Ectodermal cell (in vitro differentiated cells): ENCODE data around the gene TMEM259.

Experiments used
- H3K27ac ChIP-seq: 2 replicates; pipeline ENCODE4 v1.7.0; 2013; ENCODE audit warnings: mild to moderate bottlenecking, low read depth, low read length; ENCODE audit not compliant: insufficient read depth, poor library complexity, severe bottlenecking
- H3K27me3 ChIP-seq: 2 replicates; pipeline ENCODE4 v1.7.0; 2013; ENCODE audit warnings: mild to moderate bottlenecking, low read length; ENCODE audit not compliant: insufficient read depth, control insufficient read depth, poor library complexity, severe bottlenecking
- H3K36me3 ChIP-seq: one replicate; pipeline ENCODE4 v1.7.0; 2013; ENCODE audit warnings: low read length; ENCODE audit not compliant: control insufficient read depth, insufficient read depth
- H3K4me1 ChIP-seq: one replicate; pipeline ENCODE4 v1.7.0; 2013; ENCODE audit warnings: low read length; ENCODE audit not compliant: control insufficient read depth, insufficient read depth
- H3K4me3 ChIP-seq: 2 replicates; pipeline ENCODE4 v1.7.0; 2013; ENCODE audit warnings: low read depth, low read length, control low read depth; ENCODE audit not compliant: insufficient read depth
- H3K9me3 ChIP-seq: 2 replicates; pipeline ENCODE4 v1.7.0; 2013; ENCODE audit warnings: mild to moderate bottlenecking, low read length, moderate library complexity; ENCODE audit not compliant: control insufficient read depth
- whole genome bisulfite sequencing, 2 experiments: methylation state at CpG; one replicate each; pipeline ENCODE4 v1.1.7; 2013; ENCODE audit warnings: missing lambda C conversion rate in 2 of 2; 5-methylcytosine and 5-hydroxymethylcytosine counted together

The TMEM259 gene

DNA sequence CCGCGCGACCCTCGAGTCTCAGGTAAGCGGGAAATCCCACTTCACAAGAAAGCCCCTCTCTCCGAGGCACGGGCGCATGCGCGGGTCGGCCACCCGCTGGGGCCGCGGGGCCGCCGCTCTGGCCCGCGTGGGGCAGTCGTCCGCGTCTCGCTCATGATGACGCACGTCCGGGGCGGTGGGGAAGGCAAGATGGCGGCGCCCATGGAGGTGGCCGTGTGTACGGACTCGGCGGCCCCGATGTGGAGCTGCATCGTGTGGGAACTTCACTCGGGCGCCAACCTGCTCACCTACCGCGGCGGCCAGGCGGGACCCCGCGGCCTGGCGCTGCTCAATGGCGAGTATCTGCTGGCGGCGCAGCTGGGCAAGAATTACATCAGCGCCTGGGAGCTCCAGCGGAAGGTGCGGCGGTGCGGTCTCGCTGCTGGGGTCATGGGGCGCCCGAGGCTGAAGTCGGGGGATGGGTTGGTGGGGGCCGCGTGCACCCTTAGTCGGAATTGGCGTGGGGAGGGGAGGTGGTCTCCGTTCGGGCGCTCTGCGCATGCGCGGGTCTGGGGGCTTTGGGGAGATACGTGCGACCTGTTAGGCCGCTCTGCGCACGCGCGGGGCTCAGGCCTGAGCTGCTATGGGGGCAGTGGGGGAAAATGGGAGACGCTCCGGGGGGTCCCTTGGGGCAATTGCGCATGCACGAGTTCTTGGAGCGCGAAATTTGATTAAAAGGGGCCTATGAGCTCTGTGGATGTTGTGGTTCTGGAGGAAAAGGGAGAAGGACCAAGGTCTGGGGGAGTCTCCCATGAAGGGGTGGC is 36.6 kb downstream of the TMEM259 start, which contains the start of gene WDR18:
Gene WDR18, plus strand, starts transcription at position 181 of the 803 bp plus-strand sequence. Its CDS starts 9 bp downstream, at position 190.
- H3K4me1 ChIP-seq = peaks cover 11% of the 10 kb centered on the region
- no peaks in the 10 kb centered on the region for H3K9me3 ChIP-seq
- H3K36me3 ChIP-seq = peaks cover 20% of the 10 kb centered on the region
- no peaks in the 10 kb centered on the region for H3K27me3 ChIP-seq
- WGBS, 2 experiments = 1% methylated on average over 78 of the region's 78 CpGs
- peak within 1 kb of the TSS; percentile 90 for H3K4me3 ChIP-seq
- peak within 1 kb of the TSS; percentile 76 for H3K27ac ChIP-seq

DNA sequence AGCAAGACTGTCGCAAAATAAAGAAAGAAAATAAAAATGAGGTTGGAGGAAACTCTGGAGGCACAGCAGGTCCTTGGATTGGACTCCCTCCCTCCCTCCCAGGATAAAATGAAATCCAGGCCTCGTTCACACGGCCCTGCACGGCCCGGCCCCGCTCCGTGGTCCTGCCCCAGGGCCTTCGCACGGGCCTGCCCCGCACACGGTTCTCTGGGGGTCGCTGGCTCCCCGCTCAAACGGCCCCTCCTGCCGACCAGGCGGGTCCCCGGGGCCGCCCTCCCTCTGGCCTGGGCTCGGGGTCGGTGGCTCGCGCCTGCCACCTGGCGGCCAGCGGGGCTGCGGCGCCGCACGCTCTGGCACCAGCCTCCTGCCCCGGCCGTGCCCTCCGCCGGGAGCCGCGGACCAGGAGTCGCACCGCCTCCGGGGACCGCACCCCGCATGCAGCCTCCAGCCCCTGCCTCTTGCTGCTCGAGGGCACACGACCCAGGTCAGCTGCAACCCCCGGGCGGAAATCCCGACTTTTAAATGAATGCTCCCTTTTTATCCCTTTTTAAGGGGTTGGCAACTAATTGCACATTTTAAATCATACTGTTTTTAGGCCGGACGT is 38.3 kb downstream of the TMEM259 start:
- Histone ChIP-seq H3K27me3 (no peaks in the 10 kb centered on the region), H3K4me1 (peaks cover 14% of the 10 kb centered on the region), H3K9me3 (no peaks in the 10 kb centered on the region), H3K36me3 (peaks cover 20% of the 10 kb centered on the region), H3K27ac (no peak overlapping the region), H3K4me3 (no peak overlapping the region)
- WGBS, 2 experiments = 7% methylated on average over 46 of the region's 46 CpGs

DNA sequence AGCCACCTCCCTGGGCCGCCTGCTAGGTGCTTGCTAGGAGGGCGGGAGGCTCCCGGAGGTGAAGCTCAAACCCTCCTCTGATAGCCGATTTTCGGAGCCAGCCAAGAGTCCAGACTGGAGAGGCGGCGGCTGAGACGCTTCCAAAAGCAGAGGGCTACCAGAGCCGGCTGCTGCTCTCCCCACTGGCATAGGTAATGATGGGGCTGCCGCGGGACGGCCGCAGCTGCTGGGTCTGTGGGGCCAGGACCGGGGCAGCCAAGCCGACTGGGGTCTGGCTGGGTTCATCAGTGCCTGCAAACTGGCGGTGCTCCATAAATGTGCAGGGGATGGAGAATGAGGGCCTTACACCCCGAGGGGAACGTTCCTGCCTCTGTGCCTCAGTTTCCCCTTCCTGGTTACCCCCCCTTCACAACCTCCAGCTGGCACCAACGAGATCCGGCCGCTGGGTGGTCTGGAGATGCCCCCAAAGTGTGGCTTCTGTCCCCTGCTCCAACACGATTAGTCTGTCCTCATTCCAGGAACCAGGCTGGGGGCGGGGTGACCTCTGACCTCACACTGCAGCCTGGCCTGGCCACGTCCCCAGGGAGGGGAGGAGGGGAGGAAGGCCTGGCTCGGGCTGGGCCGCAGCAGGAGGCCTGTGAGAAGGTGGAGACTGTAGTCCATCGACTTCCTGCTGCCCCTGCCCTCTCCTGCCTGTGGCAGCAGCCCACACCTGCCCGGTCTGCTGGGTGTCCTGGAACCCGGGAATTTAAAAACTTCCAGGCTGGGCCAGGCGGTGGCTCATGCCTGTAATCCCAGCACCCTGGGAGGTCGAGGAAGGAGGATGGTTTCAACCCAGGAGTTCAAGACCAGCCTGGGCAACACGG is 40.6 kb downstream of the TMEM259 start:
- Histone ChIP-seq H3K27ac (peak overlapping the region; percentile 83), H3K4me3 (peak overlapping the region; percentile 10), H3K27me3 (no peaks in the 10 kb centered on the region), H3K9me3 (no peaks in the 10 kb centered on the region), H3K4me1 (peaks cover 14% of the 10 kb centered on the region), H3K36me3 (no peaks in the 10 kb centered on the region)
- WGBS, 2 experiments = 31 to 32% methylated on average over 32 of the region's 32 CpGs

DNA sequence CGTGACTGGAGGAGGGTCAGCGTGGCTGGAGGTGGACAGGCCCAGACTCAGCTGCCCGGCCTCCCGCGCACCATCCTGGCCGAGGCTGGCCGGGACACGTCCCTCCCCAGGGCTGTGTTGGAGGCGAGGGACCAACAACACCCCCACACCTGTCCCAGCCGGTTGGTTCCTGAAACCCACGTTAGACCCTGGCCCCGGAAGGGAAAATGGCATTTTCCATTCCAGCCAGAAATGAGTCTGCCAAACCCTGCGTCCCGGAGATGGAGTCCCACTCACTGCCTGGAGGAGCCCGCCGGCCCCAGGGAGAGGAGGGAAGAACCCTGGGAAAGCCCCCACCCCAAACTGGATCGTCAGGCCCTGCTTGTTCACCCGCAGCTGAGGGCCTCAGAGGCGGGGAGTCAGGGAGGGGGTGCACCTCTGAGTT is 41.6 kb downstream of the TMEM259 start:
- no peaks in the 10 kb centered on the region for H3K9me3 ChIP-seq
- H3K4me1 ChIP-seq = peaks cover 14% of the 10 kb centered on the region
- H3K27me3 ChIP-seq = no peaks in the 10 kb centered on the region
- H3K4me3 ChIP-seq = no peak overlapping the region
- WGBS, 2 experiments = 81 to 84% methylated on average over 19 of the region's 19 CpGs
- H3K27ac ChIP-seq = no peak overlapping the region
- no peaks in the 10 kb centered on the region for H3K36me3 ChIP-seq

DNA sequence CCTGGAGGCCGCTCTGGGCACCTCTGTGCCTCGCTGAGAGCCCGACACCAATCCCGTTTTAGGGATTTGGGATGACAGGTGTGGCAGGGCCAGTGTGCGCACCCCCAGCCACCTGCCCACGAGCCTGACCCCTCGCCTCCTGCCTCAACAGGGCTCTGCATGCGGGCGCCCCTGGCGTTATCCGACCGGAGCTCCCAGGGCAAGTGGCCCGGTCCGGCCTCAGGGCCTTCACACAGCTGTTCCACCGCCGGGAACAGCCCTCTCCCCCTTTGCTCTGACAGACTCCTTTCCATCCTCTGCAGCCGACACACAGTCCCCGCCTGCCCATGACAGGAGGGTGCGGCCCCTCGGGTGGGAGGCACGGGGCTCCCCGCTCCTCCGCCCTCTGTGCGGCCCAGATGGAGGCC is 43.9 kb downstream of the TMEM259 start:
- no peak overlapping the region for H3K27ac ChIP-seq
- H3K36me3 ChIP-seq = peaks cover 6% of the 10 kb centered on the region
- 90 to 93% methylated on average over 24 of the region's 24 CpGs for WGBS, 2 experiments
- no peaks in the 10 kb centered on the region for H3K27me3 ChIP-seq
- no peak overlapping the region for H3K4me3 ChIP-seq
- no peaks in the 10 kb centered on the region for H3K9me3 ChIP-seq
- H3K4me1 ChIP-seq = peaks cover 21% of the 10 kb centered on the region

DNA sequence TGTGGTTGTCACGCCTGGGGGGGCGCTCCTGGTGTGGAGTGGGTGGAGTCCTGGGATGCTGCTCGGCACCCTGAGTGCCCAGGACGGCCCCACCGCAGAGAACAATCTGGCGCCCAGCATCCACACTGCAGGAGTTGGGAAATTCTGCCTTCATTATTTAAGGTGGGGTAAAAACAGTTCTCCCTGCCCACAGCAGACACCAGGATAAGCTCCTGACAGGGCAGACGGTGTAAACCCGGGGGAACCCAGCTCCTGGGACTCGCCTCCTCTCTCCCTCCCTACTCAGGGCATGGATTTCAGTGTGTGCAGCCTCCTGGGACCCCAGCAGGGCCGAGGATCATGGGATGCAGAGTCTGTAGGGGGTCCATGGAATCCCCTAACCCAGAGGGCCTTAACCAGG is 44.4 kb downstream of the TMEM259 start:
- no peaks in the 10 kb centered on the region for H3K9me3 ChIP-seq
- H3K27ac ChIP-seq = no peak overlapping the region
- no peaks in the 10 kb centered on the region for H3K27me3 ChIP-seq
- H3K4me1 ChIP-seq = peaks cover 21% of the 10 kb centered on the region
- 88 to 89% methylated on average over 10 of the region's 10 CpGs for WGBS, 2 experiments
- no peak overlapping the region for H3K4me3 ChIP-seq
- H3K36me3 ChIP-seq = peaks cover 11% of the 10 kb centered on the region

DNA sequence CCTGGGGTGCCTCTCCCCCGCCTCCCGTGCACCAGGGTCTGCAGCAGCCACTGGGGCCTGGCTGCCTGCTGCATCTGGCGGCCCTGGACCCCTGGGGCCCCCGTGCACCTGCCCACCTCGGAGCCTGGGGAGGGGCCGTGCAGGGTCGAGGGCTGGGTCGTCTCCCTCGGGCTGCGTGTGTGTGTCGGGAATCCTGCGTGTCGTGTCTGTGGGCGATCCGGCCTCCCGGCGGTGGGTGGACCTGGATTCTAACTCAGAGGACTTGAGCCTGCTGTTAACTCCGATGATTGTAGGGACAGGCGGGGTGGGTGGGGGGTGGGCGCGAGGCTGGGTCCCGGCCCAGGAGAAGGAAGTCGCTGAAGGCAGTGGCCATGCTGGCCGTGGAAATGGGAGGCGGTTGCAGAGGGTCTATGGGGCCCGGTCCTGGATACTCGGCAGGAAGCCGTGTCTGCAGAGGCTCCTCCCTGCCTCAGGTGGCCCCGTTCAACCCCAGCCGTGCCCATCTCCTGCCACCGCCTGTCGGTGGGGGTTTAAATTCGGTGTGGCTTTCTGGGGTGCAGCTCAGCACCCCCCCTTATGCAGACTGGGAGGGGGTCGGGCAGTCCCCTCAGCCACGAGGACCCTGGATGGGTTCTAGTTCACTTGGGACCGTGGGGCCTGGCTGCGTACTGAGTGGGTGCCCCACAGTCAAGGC is 46.2 kb downstream of the TMEM259 start:
- peaks cover 28% of the 10 kb centered on the region for H3K36me3 ChIP-seq
- WGBS, 2 experiments = 85% methylated on average over 37 of the region's 37 CpGs
- H3K27me3 ChIP-seq = no peaks in the 10 kb centered on the region
- H3K4me1 ChIP-seq = peaks cover 12% of the 10 kb centered on the region
- H3K4me3 ChIP-seq = no peak overlapping the region
- H3K27ac ChIP-seq = no peak overlapping the region
- no peaks in the 10 kb centered on the region for H3K9me3 ChIP-seq

DNA sequence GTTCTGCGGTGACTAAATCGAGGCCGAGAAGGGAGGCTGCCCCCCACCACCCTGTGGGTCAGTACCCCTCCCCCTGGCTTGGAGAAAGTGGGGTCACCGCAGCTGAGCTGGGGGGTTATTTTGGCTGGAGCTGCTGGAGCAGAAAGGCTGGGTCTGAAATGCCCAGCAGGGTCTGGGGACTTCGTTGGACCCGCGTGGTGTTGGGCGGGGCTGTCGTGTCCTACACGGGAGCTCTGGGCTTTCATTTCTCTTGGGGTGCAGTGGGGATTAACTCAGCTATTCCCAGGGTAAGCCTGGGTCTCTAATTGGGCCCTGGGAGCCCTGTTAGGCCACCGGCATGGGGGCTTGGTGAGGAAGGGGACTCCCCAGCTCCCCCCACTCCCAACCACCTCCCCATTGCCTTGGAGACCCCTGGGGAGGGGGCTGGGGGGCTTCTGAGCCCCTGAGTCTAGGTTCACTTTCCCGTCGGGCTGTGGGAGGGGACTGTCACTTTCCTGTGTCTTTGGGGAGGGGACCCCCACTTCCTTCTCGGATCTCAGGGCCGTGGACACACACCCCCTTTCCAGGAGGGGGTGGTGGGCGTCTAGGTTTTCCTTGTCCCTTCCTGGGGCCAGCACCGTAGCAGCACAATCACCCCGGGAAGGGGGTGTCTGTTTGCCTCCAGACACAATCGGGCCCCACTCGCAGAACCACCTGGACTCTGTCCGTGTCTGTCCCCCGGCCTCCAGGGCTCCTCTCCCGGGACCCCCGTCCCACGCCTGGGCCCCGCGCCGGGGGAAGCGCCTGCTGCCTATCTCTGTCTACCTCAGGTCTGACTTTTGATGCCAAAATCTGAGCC is 47.0 kb downstream of the TMEM259 start:
- Histone ChIP-seq H3K27ac (no peak overlapping the region), H3K4me1 (peaks cover 6% of the 10 kb centered on the region), H3K9me3 (no peaks in the 10 kb centered on the region), H3K27me3 (no peaks in the 10 kb centered on the region), H3K4me3 (no peak overlapping the region), H3K36me3 (peaks cover 33% of the 10 kb centered on the region)
- WGBS, 2 experiments = 89 to 91% methylated on average over 29 of the region's 29 CpGs

DNA sequence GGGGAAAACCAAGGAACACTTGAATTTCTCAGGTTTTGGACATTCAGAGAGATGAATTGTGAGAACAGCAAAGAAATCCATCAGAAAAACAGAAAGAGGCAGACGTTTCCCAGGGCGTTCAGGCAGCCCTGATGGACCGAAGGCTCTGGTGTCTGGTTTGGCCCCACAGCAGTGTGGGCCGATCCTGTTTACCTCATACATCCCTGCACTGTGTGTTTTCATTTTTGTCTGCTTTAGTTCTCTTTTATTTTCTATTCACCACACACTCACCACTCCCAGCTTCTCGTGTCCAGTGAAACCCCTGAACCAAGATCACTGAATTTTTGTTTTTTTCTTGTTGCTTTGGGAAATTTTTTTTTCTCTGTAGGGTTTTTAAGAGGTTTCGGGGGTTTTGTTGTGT is 48.6 kb downstream of the TMEM259 start:
- 92 to 97% methylated on average over 5 of the region's 6 CpGs for WGBS, 2 experiments
- peaks cover 44% of the 10 kb centered on the region for H3K36me3 ChIP-seq
- H3K27ac ChIP-seq = no peak overlapping the region
- H3K9me3 ChIP-seq = no peaks in the 10 kb centered on the region
- H3K27me3 ChIP-seq = no peaks in the 10 kb centered on the region
- H3K4me1 ChIP-seq = peaks cover 6% of the 10 kb centered on the region
- no peak overlapping the region for H3K4me3 ChIP-seq
